Amniotic epithelial cell (primary cell): ENCODE data around the gene KYNU.
A peak's percentile ranks its signal among the peaks of the same experiment; 100 is the strongest.
"Not testable (repeated sequence)": the region's sequence is repeated elsewhere in the genome, so short reads cannot be mapped to it uniquely, and the experiment has no call there.

Experiments used
- DNase-seq: peaks from one replicate; pipeline ENCODE4 v3.0.0-alpha.2; 2010; ENCODE audit warnings: low read depth

KYNU gene

DNA sequence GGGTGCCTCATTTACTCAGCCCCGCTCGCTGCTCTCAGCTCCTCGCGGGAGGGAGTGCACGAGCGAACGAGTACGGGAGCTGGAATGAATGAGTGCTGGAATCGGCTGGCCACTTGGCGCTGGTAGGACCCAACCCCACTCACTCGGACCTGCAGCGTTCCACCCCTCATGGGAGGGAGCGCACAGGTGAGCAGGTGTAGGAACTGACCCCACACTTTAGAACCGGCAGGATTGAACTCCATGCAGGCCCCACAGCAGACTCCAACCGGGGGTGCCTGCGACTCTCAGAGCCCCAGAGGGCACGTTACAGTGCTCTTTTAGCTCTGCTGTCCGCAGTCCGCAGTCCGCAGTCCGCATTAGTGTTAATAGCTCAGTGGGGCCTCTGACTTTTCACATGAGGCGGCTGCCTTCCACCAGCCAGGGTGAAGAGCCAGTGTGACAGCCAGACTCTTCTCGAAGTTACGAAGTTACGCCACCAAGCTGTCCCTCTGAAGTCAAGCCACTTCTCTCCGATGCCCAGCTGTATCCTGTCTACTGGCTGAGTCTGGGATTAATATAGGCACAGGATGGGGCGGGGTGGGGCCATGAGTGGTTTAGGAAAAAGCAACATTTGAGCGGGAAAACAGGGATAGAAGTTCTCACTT, 149.1 kb downstream of the KYNU start:
- no peak for DNase-seq

DNA sequence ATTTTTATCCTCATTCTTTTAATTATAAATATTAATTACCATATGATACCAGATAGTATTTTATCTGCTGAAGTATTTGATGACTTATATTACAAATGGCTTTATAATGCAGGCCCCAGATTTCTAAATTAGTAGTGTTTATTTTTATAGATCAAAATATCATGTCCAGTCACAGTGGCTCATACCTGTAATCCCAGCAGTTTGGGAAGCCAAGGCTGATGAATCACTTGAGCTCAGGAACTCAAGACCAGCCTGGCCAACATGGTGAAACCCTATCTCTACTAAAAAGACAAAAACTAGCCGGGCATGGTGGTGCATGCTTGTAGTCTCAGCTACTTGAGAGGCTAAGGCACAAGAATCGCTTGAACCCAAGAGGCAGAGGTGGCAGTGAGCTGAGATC, 151.7 kb downstream of the KYNU start:
- no peak for DNase-seq

DNA sequence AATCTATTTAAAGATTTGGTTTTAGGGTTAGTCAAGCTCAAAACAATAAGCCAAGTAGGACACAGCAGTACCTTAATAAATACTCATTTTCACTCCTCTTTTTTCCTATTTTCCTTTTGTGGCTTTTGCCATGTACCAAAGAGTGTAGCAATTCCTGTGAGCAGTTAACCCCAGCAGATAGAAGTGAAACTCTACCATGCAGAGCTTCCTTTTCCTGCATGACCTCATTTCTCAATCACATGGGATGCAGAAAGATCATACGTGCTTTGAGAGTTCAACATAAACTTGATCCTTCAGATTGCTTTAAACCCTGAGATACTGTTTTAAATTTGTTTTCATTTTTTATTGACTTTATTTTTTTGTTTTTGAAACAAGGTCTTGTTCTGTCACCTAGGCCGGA, 152.7 kb downstream of the KYNU start:
- peak; percentile 15 for DNase-seq

DNA sequence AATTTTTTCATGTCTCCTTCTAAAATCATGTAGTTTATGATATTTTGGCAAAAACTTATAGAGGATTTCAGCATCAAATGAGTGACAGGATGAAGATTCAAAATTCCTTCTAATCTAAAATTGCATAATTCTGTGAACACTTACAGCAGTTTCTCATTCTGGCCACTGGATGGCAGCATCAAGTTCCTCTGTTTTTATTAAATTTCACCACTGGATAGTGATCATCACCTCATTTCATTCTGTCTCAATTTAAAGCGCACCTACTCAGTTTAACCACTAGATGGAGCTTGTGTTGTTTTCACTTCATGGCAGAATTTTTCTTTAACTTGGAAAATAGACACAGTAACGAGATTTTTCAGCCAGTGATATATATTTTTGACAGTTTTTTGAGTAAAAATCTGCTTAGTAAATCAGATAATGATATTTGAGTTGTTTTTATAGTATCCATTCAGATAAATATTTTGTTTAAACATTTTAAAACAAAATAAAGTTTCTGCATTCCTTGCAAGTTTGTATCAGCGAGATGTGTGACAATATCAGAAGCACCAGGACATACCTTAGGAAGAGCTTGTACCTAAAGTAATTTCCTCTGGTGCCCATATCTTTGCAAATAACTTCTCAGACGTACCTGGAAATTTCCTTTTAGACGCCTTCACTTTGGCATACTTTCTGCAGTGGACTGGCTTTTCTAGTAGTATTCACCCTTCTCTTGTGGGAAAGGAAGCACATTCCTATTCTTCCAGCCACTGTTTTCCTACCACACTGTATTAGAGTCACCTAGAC, 157.0 kb downstream of the KYNU start:
- DNase-seq = peak; percentile 80

DNA sequence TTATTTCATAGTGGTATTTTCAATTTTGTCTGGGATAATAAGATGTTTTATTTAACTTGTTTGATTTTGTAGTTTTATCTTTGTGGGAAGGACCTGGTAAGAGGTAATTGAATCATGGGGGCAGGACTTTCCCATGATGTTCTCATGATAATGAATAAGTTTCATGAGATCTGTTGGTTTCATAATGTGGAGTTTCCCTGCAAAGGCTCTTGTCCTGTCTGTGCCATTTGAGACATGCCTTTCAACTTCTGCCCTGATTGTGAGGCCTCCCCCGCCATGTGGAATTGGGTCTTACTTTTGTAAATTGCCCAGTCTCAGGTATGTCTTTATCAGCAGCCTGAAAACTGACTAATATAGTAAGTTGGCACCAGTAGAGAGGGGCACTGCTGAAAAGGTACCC, 174.0 kb downstream of the KYNU start:
- no peak for DNase-seq

DNA sequence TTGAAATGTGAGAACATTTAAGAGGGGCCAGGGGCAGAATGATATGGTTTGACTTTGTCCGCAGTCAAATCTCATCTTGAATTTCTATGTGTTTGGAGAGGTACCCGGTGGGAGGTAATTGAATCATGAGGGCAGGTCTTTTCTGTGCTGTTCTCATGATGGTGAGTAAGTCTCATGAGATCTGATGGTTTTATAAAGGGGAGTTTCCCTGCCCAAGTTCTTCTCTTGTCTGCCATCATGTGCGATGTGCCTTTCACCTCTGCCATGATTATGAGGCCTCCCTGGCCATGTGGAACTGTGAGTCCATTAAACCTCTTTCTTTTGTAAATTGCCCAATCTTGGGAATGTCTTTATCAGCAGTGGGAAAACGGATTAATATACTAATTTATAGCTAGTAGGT, 176.0 kb downstream of the KYNU start:
- not testable (repeated sequence) for DNase-seq

DNA sequence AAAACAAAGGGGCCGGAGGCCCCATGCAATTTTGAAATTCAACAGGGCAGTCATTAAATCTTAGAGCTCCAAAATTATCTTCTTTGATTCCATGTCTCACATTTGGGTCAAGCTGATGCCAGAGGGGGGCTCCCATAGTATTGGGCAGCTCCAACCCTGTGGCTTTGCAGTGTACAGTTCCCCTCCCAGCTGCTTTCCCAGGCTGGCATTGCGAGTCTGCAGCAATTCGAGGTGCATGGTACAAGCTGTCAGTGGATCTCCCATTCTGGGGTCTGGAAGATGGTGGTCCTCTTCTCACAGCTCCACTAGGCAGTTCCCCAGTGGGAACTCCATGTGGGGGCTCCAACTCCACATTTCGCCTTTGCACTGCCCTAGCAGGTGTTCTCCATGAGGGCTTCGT, 179.1 kb downstream of the KYNU start:
- DNase-seq = no peak

DNA sequence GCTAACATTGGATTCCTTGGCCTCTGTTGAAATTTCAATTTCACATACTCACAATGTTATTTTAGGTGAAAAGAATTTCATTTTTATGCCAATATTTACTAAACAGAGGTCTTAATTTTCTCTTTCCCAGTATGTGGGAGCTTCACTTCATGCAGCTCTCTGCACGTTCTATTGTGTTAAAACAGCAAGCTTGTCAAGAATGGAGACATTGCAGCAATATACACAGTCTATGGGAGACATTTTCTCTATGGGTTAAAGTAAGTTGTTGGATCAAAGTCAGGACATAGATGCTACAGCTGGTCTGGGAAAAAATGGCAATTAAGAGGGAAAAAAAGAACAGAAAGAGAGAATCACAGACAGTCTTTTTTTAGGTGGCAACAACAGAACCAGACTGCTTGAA, 181.4 kb downstream of the KYNU start:
- DNase-seq = no peak

DNA sequence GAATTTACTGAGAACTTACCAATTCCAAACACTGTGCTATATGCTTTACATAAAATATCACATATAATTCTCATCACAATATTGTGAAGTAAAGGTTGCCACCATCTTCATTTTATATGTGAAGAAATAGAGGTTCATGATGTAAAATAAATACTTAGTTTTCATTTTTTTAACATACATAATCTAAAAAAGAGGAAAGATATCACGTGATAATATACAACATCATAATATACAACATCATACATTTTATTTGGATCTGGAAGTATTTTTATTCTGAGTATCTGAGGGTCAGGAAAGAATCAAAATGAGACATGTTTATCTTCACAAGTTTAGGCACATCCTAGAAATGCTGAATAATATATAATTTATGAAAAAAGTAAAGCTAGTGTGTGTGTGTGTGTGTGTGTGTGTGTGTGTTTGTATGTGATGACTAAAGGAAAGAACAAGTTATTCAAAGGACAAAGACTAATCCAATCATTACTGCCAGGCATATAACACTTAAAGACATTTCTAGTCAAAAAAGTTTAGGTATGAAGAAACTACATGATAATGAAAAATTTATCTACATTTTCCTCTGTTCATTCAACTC, 186.2 kb downstream of the KYNU start:
- no peak for DNase-seq

DNA sequence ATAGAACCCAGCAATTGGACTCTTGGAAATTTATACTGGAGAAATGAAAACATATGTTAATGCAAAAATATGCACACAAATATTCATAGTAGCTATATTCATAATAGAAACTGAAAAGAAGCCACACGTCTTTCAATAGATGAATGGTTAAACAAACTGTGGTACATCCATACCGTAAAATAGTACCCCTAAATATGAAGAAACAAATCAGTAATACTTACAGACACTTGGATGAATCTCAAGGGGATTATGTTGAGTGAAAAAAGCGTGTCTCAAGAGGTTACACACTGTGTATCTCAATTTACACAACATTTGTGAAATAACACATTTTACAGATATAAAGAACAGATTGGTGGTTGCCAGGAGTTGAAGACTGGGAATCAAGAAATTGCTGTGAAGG, 190.6 kb downstream of the KYNU start:
- DNase-seq = no peak

DNA sequence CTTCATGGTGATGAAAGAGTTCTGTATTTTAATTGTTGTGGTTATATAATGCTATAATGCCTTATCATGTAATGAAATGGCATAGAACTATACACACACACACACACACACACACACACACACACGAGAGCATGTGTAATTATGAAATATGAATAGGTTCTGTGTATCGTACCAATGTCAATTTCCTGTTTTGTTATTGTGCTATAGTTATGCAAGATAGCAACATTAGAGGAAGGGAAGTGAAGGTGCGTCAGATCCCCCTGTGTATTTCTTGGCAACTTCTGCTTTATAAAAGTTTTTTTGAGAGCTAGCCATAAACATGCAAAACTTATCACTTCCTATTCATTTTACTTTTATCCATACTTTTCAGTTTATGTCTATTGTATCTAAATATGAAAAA, 191.0 kb downstream of the KYNU start:
- DNase-seq = no peak

DNA sequence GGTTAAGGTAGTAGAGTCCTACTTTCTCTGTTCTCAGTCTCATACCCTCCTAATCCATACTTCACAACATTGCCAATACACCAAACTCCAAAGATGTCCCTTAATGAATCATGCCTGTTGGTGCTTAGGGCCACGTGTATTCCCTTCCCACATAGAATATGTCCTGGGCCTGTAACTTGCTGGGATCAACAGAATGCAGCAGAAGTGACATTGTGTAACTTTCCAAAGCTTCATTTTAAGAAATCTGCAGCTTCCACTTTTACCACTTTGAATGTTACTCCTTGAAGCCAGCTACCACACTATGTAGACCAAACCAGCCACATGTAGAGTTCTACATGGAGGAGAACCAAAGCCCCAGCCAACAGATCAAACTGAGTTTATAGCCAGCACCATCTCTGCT, 193.2 kb downstream of the KYNU start:
- DNase-seq = no peak

DNA sequence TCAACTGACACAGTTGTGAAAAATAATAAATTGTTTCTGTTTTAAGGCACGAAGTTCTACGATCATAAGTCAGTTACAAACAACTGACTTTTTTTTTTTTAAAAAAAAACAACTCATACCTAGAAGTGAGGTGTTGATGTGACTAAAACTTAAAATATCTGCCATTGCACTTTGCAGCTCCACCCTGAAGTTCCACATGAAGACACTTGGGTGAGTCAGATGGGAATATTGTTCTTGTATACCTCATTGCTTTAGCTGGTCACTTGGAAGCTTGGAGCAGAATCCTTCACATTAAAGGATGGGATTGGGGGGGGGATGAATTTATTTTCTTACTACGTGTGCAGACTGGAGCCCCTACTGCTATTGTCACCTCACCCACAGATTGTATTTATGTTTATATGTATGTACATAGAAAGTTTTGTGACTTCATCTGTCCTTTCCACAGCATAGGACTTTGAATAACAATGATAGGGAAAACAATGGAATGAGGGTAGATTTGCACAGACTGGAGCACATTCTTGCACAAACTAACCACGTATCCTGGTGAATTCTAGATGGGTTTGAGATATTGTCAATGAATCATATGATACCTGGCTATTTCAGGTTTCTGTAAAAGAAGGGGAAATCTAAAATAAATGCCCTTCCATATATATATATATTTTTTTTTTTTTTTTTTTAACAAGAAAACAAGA, 193.9 kb downstream of the KYNU start:
- no peak for DNase-seq

DNA sequence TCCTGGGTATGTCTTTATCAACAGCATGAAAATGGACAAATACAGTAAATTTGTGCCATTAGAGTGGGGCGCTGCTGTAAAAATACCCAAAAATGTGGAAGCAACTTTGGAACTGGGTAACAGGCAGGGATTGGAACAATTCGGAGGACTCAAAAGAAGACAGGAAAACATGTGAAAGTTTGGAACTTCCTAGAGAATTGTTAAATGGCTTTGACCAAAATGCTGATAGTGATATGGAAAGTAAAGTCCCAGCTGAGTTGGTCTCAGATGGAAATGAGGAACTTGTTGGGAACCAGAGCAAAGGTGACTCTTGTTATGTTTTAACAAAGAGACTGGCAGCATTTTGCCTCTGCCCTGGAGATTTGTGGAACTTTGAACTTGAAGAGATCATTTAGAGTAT, 197.4 kb downstream of the KYNU start:
- DNase-seq = not testable (repeated sequence)

DNA sequence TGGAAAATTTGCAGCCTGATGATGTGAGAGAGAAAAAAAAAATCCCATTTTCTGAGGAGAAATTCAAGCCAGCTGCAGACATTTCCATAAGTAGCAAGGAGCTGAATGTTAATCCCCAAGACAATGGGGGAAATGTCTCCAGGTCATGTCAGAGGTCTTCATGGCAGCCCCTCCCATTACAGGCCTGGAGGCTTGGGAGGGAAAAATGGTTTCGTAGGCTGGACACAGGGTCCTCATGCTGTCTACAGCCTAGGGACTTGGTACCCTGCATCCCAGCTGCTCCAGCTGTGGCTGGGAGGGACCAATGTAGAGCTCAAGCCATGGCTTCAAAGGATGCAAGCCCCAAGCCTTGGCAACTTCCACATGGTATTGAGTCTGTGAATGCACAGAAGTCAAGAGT, 198.2 kb downstream of the KYNU start:
- DNase-seq = no peak

DNA sequence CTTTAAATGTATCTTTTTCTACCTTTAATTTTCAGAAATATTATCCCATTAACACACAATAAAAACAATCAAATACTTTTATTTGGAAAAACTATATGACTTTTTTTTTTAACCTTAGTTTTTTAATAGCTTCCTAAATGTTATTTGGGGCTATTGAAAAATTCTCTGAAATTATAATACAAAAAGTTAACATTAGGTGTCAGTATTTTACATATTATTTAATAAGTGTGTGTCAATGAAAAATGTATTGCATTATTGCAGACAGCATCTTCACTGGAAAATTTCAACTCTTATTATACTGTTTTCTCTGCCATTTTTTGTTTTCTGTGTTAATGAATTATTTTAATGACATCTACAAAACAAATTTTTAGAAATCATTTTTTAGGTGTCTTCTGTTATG, 200.6 kb downstream of the KYNU start:
- no peak for DNase-seq

DNA sequence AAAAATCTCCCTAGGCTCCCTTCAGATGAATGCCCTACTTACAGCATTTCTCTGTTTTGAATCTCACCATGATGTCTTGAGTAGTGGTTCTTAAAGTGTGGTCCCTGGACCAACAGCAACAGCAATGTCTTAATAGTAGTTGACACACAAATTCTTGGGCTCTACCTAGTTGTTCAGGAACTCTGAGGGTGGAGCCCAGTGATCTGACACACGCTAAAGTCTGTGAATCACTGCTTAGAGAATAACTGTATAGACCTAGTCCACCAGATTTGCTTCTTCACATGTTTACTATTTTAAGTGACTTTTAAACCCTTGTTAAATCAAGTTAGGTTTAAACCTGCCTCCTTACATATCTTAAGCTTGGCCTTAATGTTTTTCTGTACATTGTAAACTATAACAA, 204.2 kb downstream of the KYNU start:
- no peak for DNase-seq

DNA sequence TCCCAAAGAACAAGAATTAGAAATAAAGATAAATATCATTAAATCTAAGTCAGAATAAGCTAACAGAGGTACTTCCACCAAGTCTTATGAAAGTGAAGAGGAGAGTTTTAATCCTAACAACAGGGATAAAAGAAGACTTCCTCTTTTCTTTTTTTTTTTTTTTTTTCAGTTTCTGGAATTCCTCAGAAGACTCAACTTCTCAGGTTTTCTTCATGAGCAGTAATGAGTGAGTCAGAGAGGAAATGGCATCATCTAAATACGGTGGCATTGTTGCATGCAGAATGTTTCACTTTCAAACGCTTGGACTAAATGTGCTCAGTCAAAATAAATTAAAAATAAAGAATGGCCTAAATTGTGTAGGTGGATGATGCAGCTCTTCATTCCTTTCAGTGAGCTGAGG, 206.2 kb downstream of the KYNU start:
- peak; percentile 80 for DNase-seq

DNA sequence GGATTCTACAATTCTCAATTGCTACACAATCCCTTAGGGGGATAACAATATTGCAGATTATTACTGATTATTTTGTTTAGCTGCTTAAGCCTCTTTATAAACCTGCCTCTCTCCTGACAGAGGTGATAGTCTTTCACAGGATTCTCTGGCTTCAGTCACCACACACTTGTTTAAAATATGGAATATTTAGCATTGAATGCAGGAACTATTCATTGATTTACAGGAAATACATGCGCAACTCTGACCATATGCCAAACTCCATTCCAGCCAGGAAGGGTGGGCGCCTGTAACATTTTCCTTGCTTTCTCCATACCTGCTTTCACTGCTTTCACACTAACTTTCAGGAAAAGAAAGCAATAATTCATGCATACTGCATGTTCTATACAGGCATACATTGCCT, 207.0 kb downstream of the KYNU start:
- DNase-seq = no peak

DNA sequence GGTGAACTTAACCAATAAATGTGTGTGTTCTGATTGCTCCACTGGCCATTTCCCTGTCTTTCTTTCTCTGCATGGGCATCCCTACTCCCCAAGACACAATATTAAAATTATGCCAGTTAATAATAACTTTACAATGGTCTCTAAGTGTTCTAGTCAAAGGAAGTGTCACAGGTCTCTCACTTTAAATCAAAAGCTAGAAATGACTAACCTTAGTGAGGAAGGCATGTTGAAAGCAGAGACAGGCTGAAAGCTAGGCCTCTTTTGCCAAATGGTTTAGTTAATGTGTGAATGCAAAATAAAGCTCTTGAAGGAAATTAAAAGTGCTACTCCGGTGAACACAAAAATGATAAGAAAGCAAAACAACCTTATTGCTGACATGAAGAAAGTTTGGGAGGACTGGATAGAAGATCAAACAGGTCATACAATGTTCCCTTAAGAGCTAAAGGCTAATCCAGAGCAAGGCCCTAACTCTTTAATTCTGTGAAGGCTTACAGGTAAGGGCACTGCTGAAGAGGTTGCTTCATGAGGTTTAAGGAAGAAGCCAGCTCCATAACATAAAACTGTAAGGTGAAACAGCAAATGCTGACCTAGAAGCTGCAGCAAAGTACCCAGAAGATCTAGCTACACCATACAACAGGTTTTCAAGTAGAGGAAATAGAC, 207.8 kb downstream of the KYNU start:
- DNase-seq = no peak

DNA sequence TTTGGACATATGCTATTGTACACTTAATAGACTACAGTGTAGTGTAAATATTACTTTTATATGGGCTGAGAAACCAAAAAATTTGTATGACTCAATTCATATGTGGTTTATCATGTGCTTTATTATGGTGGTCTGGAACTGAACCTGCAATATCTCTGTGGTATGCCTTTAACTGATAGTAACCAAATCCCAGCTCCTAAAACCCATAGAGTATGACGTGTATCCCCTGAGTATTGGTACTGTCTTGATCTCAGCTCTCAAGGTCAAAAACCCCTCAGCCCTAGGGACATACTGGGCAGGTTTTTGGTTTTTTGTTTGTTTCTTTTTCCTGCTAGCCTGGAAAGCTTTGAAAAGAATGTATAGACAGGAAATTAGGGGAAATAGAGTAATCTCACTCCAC, 209.6 kb downstream of the KYNU start:
- peak; percentile 38 for DNase-seq

DNA sequence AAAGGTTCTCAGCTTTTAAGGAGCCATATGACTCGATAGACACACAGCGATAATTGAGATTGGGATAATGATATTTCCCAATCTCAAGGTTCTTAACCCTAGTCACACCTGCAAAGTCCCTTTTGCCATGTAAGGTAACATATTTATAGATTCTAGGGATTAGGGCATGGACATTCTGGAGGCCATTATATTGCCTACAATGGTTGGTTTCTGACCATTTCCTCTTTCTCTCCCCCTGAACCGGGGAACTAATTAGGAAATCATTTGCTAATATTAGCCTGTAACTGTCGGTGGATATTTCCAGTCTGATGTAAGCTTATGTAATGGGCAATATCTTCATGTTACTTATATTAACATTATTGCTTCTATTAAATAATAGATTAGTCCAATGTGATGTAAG, 210.9 kb downstream of the KYNU start:
- DNase-seq = no peak
